AG09309 (cell line): ENCODE results near the gene HARBI1.
A peak's percentile ranks its signal among the peaks of the same experiment; 100 is the strongest.

Source experiments
- DNase-seq: peaks from one replicate; pipeline ENCODE4 v3.0.0-alpha.2; 2010; ENCODE audit warnings: low read depth
- H3K4me3 ChIP-seq: 2 replicates; pipeline ENCODE4 v1.5.1; 2011; ENCODE audit warnings: mild to moderate bottlenecking, low read depth, low read length, moderate library complexity; ENCODE audit not compliant: control insufficient read depth
- TF ChIP-seq, protein P1 (sequence below): IDR thresholded peaks from 2 replicates; pipeline ENCODE4 v1.5.1; 2011; ENCODE audit warnings: mild to moderate bottlenecking, low read depth, low read length, inconsistent platforms; ENCODE audit not compliant: insufficient read depth, control insufficient read depth; ENCODE audit errors: missing control alignments

Gene HARBI1, protein sequence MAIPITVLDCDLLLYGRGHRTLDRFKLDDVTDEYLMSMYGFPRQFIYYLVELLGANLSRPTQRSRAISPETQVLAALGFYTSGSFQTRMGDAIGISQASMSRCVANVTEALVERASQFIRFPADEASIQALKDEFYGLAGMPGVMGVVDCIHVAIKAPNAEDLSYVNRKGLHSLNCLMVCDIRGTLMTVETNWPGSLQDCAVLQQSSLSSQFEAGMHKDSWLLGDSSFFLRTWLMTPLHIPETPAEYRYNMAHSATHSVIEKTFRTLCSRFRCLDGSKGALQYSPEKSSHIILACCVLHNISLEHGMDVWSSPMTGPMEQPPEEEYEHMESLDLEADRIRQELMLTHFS

DNA sequence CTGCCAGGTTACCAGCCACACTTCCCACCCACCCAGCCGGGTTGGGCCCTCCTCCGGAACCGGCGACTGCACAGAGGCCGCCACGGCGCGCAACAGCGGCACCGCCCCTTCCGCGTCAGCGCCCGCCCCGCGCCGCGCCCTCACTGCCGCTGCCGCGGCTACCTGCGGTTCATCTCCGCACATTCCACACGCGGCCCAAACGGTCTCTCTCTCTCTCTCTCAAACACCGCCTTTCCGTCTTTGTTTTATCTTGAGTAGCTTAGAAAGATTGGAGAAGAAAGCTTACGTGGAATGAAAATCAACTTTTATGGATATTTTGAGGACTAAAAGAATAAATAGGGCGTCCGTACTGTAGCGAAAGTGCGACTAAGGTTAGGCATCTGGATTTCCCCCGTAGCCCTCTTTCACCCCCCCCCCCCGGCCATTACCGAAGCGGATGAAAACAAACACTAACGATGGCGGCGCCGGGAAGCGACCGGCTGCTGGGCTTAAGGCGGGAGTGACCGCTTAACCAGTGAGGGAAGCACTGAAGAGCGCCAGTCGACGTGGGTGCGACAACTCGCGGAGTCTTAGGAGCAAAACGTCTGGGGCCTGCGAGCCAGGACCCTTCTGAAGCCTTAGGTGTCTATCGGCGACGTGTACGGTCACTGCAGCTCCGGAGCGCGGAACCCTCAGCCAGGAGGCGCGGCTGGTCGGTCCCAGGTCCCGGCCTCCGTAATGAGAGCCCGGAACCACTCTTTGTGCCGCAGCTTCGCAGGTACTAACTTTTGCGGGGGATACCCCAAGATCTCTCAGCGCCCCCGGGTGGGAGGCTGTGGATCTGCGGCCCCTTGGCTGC, at the start of gene HARBI1, which contains the start of gene ATG13:
TSS of gene HARBI1 (minus strand) at position 94 of the 838 bp plus-strand sequence. CDS start 990 bp downstream, outside the sequence.
TSS of gene ATG13 (plus strand) at position 420 of the 838 bp plus-strand sequence. CDS start 26,739 bp downstream, outside the sequence.
- TF ChIP-seq, protein P1, sequence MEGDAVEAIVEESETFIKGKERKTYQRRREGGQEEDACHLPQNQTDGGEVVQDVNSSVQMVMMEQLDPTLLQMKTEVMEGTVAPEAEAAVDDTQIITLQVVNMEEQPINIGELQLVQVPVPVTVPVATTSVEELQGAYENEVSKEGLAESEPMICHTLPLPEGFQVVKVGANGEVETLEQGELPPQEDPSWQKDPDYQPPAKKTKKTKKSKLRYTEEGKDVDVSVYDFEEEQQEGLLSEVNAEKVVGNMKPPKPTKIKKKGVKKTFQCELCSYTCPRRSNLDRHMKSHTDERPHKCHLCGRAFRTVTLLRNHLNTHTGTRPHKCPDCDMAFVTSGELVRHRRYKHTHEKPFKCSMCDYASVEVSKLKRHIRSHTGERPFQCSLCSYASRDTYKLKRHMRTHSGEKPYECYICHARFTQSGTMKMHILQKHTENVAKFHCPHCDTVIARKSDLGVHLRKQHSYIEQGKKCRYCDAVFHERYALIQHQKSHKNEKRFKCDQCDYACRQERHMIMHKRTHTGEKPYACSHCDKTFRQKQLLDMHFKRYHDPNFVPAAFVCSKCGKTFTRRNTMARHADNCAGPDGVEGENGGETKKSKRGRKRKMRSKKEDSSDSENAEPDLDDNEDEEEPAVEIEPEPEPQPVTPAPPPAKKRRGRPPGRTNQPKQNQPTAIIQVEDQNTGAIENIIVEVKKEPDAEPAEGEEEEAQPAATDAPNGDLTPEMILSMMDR = peak; percentile 85
- DNase-seq = peak; percentile 39
- H3K4me3 ChIP-seq = peak within 1 kb of the TSS; percentile 72

DNA sequence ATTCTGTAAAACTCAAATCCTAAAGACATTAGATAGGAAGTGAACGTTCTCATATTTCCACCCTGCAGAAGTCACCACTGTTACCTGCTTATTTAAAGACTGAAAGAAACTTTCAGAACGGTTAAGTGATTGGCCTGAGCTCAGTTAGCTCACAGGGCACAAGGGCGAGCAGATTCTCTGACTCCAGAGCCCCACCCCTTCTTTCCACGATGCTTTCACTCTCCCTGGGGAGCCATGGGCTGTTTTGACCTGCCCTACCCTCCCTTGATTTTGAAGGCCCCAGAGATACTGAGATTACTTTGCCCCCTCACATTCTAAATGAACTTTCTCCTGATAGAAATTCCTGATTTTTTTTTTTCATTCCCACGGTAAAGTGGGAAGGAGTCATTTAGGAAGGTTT, 49.5 kb upstream of the HARBI1 start:
- no peak for DNase-seq
- H3K4me3 ChIP-seq = no peak overlapping the region
- TF ChIP-seq, protein P1 = no peak

DNA sequence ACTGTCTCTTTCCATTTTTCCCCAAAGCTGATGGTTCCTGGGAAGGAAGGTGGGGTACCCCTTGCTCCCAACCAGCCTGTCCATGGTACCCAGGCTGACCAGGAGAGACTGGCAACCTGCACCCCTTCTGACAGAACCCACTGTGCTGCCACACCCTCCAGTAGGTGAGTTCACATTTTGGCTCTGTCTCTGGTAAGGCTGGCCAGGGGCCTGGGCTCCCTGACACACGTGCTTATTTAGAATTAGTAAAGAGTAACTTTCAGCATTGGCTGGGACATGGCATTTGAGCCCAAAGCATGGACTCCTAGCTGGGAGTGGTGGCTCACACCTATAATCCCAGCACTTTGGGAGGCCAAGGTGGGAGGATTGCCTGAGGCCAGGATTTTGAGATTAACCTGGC, 48.3 kb upstream of the HARBI1 start:
- TF ChIP-seq, protein P1 = no peak
- no peak overlapping the region for H3K4me3 ChIP-seq
- DNase-seq = no peak

DNA sequence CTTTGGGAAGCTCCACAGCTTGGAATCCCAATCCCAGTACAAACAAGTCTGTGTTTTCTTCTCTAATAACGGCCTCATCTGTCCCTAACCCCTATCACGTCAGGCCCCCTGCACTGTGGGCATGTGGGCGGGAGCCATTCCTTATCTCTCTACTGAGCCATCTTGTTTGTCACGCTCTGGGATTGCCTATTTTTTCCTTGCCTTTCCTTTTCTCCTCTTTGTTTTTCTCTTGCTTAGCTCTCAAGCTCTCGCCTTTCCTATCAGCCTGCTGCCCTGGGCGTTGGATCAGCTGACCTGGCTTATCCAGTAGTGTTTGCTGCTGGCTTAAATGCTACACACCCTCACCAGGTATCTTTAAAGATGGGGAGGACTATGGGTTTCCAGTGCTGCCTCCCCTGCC, 47.6 kb upstream of the HARBI1 start:
- no peak for DNase-seq
- no peak overlapping the region for H3K4me3 ChIP-seq
- TF ChIP-seq, protein P1 = no peak

DNA sequence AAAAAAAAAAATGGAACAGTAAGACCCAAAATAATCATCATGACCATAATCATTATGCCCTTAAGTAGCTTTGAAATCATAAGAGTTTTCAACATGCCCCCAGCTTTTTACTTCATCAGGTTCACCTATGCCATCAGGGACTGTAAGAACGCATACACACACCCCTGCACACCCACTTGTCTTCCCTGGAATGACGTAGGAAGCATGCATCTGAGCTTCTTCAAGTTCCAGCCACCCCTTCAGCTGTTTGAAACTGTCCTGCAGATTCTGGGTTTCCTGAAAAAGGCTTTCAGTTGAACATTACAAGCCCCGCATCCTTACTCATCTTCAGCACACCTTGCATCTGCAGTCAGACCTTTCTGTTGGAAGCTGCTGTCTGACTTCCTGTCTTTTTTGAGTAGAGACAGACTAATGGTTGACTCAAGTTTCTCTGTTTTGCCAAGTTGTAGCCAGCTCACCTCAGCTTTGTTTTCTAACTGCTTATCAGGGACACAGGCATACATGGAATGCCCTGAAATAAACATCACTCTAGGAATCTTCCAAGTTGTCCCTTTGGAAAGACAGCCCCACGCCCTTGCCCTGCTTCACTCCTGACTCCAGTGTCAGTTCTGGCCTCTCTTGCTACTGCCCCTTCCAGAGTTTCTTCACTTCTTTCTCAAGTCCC, 46.4 kb upstream of the HARBI1 start:
- no peak for DNase-seq
- TF ChIP-seq, protein P1 = no peak
- H3K4me3 ChIP-seq = no peak overlapping the region

DNA sequence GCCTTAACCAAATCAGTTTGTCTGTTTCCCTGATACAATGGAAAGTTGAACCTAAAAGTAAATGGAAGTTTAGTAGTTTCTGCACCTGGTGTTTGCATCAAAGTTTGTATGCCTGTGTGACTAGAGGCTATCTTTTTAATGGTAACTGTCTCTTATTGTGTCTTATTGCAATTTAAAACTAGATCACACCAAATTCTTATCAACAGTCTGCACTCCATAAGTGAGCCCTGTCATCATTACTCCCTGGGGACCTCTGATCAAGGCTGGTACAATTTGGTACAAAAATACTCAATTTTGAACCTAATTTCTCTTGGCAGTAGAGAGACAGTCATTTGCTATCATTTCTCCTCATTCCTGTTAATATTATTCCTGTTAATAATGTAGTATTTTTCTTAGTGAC, 45.3 kb upstream of the HARBI1 start:
- no peak for DNase-seq
- TF ChIP-seq, protein P1 = no peak
- H3K4me3 ChIP-seq = no peak overlapping the region
